ENCODE data around the gene LRRC59.

- TF ChIP-seq CTCF (IDR thresholded peaks at IDR 0.05; ENCODE audit: poor library complexity, severe bottlenecking) = peak; percentile 59
- no peak for TF ChIP-seq TAF1 (IDR thresholded peaks at IDR 0.05; ENCODE audit: low read depth)
- no peak for TF ChIP-seq POLR2AphosphoS5 (IDR thresholded peaks at IDR 0.05)
- no peak for TF ChIP-seq EP300 (conservative IDR thresholded peaks at IDR 0.05; ENCODE audit: poor library complexity, severe bottlenecking)
- no peak for TF ChIP-seq SMC3 (conservative IDR thresholded peaks at IDR 0.05; ENCODE audit: poor library complexity)
- no peak for TF ChIP-seq EZH2 (IDR thresholded peaks at IDR 0.05; ENCODE audit: borderline replicate concordance, insufficient read depth, low read length, poor library complexity, severe bottlenecking)
- TF ChIP-seq MXI1 (conservative IDR thresholded peaks at IDR 0.05; ENCODE audit: poor library complexity, severe bottlenecking) = no peak
- TF ChIP-seq REST (IDR thresholded peaks at IDR 0.05; ENCODE audit: borderline replicate concordance) = no peak
Observed at GRCh38 chr17:50361561-50362480, 35.5 kb downstream of the LRRC59 start.

Data from neural cell (in vitro differentiated cells).